Measurements from ENCODE around the gene CERK.
"Not testable (repeated sequence)": the region's sequence is repeated elsewhere in the genome, so short reads cannot be mapped to it uniquely, and the experiment has no call there.

CERK gene, protein sequence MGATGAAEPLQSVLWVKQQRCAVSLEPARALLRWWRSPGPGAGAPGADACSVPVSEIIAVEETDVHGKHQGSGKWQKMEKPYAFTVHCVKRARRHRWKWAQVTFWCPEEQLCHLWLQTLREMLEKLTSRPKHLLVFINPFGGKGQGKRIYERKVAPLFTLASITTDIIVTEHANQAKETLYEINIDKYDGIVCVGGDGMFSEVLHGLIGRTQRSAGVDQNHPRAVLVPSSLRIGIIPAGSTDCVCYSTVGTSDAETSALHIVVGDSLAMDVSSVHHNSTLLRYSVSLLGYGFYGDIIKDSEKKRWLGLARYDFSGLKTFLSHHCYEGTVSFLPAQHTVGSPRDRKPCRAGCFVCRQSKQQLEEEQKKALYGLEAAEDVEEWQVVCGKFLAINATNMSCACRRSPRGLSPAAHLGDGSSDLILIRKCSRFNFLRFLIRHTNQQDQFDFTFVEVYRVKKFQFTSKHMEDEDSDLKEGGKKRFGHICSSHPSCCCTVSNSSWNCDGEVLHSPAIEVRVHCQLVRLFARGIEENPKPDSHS

DNA sequence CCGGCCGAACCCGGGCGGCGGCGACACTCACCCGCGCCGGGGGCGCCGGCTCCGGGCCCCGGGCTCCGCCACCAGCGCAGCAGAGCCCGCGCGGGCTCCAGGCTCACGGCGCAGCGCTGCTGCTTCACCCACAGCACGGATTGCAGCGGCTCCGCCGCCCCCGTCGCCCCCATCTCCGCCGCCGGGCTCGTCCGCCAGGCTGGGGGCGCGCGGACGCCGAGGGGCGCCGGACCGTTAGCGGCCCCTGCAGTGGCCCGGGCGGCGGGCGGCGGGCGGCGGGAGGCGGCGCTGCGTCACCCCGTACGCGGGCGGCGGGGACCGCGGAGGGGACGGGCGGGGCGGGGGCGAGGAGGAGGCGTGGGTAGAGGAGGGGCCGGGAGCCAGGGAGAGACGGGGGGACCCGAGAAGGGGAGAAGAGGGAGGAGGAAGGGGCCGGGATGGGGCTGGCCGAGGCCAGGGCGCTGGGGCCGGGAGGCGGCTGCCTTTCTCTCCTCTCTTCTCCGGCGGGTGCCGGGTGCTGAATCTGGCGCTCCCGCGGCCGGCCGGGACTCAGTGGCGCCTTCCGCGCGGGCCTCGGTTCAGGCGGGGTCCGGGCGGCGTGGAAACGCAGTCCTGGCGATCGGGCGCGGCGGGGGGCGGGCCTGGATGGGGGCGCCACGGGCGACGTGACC is at the start of gene CERK:
CERK (minus strand) TSS at position 277 of the 671 bp plus-strand sequence; CDS start at position 173, 104 bp downstream.
- peak; percentile 82 for DNase-seq (ENCODE audit: low spot score)

DNA sequence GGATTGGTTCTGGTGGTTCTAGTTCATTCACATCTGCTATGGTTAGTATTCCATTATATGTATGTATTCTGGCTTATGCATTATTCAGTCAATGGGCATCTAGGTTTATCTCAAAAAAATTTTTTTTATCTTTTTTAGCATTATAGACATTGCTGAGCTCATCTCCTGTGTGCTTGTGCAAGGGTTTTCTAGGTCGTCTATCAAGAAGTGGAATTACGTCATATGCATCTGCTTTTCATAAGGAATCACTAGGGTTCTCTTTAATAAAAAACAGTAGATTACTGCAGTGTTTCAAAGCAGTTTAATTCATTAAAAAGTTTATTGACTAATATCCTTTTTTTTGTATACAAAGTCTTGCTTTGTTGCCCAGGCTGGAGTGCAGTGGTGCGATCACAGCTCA is 45.7 kb upstream of the CERK start:
- no peak for DNase-seq (ENCODE audit: low spot score)

DNA sequence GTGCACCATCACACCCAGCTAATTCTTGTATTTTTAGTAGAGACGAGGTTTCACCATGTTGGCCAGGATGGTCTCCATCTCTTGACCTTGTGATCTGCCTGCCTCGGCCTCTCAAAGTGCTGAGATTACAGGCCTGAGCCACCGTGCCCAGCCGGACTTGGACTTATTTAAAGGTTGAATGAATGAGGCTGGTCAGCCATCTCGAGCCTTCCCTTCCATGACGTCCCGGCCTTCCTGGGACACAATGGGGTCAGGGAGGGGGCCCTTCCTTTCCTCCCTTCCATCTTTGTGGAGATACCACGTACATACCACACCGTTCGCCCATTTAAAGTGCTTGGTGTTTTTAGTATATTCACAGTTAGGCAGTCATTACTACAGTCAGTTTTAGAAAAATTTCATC is 44.1 kb upstream of the CERK start:
- not testable (repeated sequence) for DNase-seq (ENCODE audit: low spot score)

- DNase-seq (ENCODE audit: low spot score) = no peak
These were observed 43.2 kb upstream of the CERK start for GRCh38 chr22:46781291-46781690.

DNA sequence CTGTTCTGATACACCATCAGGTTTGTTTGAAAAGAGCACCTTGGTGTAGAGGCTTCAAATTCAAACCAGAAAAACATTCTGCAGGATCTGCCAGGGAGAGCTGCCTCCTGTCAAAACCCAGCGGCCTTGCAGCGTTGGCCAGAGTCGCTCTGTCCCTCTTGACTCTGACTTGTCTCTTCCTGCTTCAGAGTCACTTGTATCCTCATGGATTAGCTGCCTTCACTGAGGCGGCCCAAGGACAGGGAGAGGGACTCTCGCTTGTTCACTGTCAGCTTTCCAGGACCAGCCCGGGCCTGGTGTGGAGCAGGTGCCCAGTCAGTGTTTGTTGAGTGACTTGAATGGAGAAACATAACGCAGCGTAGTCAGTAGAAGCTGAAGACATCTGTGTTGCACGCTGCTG is 42.4 kb upstream of the CERK start:
- no peak for DNase-seq (ENCODE audit: low spot score)

DNA sequence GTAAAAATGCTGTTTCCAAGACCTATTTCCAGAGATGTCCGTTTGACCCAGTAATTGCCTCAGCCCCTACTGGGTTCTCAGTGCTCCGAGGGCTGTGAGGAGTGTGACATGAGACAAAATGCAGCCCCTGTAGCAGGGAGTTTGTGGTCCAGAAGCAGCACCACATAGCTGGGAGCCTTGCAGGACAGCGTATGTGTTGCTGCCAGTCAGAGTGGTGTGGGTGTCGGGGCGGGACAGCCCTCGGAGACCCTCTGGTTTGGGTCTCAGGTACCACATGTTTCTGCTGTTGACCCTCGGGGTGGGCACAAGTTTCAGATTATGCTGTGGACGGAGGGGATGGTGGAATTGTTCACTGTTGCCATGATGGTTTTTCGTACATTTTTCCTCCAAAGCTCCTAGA is 41.6 kb upstream of the CERK start:
- no peak for DNase-seq (ENCODE audit: low spot score)

- no peak for DNase-seq (ENCODE audit: low spot score)
These were observed 41.0 kb upstream of the CERK start for GRCh38 chr22:46779023-46779422.

GRCh38 chr22:46777609-46777970 is 39.5 kb upstream of the CERK start:
- DNase-seq (ENCODE audit: low spot score) = no peak

DNA sequence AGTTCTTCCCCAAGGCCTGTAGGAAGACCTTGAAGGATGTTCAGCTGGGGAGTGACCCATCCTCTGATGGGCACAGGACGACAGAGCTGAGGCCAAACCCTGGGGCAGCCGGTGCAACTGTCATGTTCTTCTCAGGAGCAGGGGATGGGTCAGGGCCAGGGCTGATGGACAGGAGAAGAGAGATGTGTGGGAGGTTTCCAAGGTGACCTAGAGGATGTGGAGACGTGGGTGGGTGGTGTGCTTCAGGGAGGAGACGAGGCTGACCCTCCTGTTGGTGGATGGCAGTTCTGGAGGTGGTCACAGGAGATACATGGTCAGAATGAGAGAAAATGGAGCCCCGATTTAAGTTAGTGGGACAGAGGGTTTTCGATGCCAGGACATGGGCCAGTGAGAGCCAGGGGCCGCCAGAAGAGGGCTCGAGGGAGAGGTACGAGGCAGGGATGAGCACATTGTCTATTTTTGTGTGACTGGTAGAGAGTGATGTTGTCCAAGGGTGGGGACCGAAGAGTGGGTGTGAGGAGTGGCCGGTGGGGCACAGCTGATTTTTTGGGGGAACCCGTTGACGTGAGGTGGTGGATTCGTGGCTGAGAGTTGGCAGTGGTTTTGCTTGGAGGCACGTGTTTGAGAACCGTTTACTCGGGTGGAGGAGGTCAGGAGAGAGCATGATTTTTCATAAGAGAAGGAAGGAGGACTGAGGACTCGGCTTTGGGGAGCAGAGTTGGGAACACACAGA is 39.0 kb upstream of the CERK start:
- DNase-seq (ENCODE audit: low spot score) = no peak

DNA sequence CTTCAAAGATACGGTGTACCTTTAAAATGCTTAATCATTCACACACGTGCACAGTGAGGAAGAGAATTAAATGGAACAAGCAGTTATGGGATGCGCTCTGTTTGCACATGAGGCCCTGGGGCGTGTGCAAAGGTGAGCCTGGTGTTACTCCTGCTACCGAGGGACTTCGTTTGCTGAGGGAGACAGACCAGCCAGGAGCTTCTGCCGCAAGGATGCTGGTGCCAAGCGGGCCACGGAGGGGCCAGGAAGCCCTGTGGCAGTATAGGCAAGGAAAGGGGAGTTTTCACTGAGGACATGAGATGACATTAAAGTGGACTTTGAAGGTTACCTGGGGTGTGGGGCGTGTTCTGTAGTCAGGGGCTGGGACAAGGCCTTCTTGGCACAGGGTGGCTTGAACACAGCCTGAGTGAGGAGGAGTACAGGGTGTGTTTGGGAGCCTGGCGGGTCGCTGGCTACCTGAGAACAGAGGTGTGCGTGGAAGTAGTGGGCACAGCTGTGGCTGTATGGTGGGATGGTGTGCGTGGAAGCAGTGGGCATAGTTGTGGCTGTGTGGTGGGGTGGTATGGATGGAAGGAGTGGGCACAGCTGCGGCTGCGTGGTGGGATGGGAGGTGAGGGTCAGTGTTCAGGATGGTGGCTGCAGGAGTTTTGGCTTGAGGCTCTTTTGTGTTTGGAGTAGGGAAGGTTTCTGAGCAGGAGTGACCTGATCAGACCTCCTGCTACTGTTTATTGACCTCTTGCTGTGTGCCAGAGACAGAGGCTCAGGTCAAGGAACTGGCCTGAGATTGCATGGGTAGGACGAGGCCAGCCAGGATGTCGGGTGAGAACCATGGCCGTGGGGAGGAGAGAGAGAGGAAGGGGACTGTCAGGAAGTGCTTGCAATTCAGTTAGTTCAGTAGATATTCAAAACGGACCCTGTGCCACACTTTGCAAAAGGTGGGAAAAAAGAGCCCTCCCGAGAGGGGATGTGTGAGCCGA is 38.1 kb upstream of the CERK start:
- DNase-seq (ENCODE audit: low spot score) = no peak

DNA sequence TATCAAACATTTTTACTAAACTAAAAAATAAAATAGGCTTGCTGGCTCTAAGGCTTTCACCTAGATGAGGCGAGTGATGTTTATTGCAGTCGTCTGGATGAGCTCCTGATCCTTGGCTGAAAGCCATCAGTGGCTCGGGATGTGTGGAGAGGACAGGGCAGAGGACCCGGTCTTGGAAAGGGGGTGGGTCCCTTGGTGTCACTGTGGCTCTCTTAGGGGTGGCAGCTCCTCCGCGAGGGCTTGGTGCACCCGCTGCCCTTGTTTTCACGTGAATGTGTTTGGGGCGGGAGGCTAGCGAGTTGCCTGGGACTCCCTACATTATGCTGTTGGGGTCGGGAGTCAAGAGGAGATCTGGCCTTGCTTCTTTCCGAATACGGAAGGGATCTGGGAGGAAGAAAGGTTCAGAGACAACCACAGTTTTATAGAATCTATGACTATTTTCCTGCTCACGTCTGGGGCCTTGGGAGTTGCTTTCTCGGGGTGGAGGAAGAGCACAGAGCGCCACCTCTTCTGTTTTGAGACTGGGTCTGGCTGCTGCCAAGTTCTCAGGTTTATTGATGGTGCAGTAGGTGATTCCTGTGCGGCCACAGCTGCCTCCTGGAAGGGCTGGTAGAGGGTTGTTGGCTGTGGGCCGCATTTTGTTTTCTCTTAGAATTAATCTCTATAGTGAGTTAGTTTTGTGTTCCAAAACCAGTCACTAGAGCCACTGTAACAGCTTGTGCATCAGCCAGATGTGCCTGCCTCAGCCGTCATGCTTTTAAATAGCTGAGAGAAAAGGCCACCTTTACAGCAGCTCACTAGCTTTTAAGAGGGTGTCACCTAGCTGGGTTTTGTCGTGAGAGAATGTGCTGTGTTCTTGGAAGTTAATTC is 37.2 kb upstream of the CERK start:
- DNase-seq (ENCODE audit: low spot score) = no peak

DNA sequence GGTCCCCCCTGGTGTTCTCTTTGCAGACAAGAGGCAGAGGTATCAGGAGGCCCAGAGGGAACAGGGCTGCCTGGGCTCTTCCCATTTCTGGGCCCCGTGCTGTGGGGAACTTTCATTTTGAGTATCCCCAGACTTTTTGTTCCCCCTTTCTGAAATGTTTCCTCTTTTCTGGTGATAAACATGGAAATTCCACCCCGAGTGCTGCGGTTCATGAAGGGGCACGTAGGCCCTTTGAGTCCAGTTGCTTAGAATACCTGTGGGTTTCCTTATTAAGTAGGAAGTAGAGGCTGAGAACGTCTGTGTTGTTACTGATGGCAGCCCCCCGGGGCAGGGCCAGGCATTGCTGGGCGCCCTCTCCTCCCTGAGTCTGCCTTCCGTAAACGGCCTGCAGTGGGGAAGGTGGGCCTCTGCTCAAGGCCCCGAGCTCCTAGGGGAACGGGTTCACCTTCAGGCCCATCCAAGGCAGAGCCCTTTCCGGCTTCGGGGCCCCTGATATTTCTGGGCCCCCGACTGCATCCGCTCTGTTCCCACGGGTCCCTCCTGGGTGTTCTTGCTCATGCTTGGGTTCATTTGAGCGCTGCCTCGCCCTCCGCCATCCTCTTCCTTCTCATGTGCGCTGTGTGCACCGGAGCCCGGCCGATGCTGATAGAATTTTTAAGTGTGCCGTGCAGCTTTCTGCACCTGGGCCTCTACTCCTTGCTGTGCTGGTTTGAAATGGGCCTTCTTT is 36.4 kb upstream of the CERK start:
- no peak for DNase-seq (ENCODE audit: low spot score)

DNA sequence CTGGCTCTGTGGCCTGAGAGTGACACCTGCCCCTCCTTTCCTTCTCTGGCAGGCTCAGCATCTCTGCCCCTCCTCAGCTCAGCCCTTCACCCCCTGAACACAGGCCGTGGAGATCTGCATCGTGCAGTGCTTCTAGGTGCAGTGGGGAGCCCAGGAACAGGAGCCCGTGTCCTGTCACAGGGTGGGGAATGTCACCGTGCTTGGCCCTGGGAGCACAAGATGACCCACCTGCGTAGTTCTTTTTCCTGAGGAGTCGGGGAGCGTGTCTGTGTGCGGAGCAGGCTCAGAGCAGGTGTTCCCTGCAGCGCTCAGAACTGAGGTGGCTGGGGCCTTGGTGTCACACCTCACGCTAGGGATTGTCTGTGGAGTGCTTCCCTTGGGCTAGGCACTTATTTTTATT is 35.0 kb upstream of the CERK start:
- DNase-seq (ENCODE audit: low spot score) = no peak

DNA sequence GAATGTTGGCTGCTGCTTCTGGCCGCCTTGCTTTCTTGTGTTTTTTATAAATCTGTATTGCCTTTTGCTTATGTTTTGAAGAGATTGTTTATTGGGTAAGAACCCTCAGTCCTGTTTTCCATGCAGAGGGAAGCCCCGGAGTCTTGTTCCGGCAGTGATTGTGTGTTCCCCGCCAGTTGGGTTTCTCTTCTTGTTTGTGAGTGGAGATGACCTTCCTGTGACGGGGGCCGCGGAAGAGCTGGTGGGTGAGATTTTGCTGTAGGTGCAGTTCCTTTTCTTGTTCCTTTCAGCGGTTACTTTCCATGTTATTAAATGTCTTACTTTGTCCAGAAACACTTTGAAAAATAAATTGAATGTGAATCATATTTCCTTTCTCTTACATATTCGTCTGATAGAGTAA is 32.7 kb upstream of the CERK start:
- no peak for DNase-seq (ENCODE audit: low spot score)

DNA sequence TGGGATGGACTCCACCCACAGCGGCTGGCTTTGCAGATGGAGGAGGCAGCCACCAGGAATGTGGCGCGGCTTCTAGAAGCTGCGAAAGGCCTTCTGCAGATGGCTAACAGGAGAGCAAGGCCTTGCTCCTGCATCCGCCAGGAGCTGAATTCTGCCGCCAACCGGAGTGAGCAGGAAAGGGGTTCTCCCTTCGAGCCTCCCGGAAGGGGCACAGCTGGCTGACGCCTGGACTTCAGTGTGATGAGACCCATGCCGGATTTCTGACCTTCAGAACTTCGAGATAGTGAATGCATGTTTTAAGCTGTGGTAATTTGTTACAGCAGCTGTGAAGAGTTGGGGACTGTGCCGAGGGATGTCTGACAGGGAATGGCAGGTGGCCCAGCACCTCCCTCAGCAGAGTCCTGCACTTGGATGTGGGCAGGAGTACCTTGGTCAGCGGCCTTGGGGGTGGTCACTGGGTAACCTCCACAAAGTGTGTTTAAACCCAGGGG is 32.1 kb upstream of the CERK start:
- DNase-seq (ENCODE audit: low spot score) = no peak

DNA sequence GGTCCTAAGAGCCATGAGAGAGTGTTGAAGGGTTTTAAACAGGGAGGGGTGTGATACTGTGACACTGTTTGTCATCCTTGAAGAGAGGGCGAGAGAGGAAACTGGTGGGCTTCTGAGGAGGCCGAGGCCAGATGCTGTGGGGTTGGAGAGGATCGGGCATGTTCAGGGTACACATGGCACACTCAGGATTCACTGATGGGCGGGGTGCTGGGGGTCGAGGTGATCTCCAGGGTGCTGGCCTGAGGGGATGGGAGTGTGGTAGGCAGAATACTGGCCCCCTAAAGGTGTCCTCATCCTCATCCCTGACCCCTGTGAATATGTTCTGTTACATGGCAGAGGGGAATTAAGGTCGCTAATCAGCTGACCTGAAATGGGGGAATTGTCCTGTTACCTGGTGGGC is 31.7 kb upstream of the CERK start:
- no peak for DNase-seq (ENCODE audit: low spot score)

- no peak for DNase-seq (ENCODE audit: low spot score)
These were observed 31.2 kb upstream of the CERK start for GRCh38 chr22:46769191-46769675.

GRCh38 chr22:46767249-46767985 is 29.4 kb upstream of the CERK start:
- DNase-seq (ENCODE audit: low spot score) = no peak

DNA sequence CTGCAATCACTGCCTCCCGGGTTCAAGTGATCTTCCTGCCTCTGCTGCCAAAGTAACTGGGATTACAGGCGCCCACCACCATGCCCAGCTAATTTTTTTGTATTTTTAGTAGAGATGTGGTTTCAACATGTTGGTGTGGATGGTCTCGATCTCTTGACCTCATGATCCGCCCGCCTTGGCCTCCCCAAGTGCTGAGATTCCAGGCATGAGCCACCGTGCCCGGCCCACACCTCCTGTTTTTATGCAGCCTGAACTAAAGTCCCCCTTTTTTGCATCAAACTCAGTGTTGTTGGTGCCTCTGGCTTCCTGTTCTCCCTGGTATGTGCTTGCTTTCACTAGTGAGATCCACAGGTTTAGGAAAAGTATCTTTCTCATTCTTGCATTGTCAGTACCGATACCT is 28.6 kb upstream of the CERK start:
- no peak for DNase-seq (ENCODE audit: low spot score)

All from ecto neural progenitor cell (in vitro differentiated cells).